ENCODE results near the gene PNPLA7. TPM values are rescaled to one million over a fixed set of nuclear protein-coding genes. Genes with fewer than 3 reads are reported as not detected.

The PNPLA7 gene
- total RNA-seq, 1 experiment from 2014 or later: 0.77 TPM

DNA sequence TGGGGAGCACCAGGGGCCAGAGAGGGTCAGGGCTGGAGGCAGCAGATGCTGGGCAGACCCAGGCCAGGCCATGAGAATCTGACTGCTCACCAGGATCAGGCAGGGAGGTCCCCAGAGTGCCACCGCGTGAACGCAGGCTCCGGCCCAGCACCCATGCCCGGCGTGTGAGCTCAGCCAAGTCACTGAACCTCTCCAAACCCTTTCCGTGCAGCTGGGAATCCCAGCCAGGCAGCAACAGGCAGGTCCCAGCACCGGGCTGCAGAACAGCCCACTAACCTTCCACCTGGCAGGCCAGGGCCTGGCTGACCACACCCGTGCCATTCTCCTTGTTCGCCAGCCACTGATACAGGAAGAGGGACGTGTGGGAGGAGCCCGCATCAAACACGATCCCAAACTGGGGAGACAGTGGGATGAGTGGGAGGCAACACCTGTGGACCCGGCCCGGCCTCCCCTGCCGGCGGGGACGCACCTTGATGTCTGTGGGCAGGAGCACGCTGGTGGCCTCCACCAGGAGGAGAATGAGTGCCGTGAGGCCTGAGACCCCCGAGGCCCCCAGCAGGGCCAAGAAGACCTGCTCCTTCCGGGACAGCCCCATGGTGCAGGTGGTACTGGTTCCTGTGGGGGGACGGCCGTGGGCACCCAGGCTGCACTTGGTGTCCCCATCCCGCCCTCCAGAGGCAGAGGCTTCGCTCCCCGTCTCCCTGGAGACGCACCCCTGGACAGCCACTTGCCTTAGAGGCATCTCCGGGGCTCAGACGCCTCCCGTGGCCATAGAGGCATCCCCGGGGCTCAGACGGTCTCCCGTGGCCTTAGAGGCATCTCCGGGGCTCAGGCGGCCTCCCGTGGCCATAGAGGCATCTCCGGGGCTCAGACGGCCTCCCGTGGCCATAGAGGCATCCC, 112.3 kb downstream of the PNPLA7 start:
- no peak overlapping the region for H3K4me2 ChIP-seq (ENCODE audit: low read length)
- intact Hi-C loops (cut with micrococcal nuclease): no loop called here
- DNase-seq (no peak), ATAC-seq (no peak)
- peaks cover 12% of the 10 kb centered on the region for H3K4me1 ChIP-seq (ENCODE audit: insufficient read depth, low read length)
- H4K20me1 ChIP-seq (ENCODE audit: low read length): no peaks in the 10 kb centered on the region
- H2AFZ ChIP-seq (ENCODE audit: low read length): no peak overlapping the region
- CTCF ChIA-PET: no interaction called here
- H3K4me3 ChIP-seq (ENCODE audit: low read length): no peak overlapping the region
- no peaks in the 10 kb centered on the region for H3K27me3 ChIP-seq (ENCODE audit: low read length)
- H3K9me2 ChIP-seq (replicated peaks; ENCODE audit: low read length): no peaks in the 10 kb centered on the region
- H3F3A ChIP-seq (ENCODE audit: low read length, unreplicated experiment): no peaks in the 10 kb centered on the region
- no peaks in the 10 kb centered on the region for H3K9me3 ChIP-seq (ENCODE audit: low read length)
- H3K27ac ChIP-seq (ENCODE audit: low read length): no peak overlapping the region
- no peaks in the 10 kb centered on the region for H3K79me2 ChIP-seq (ENCODE audit: low read length)
- TF ChIP-seq EZH2 (IDR thresholded peaks at IDR 0.05; ENCODE audit: low read length, unreplicated experiment) (no peak), CTCF (conservative IDR thresholded peaks at IDR 0.05; ENCODE audit: low read depth, low read length) (no peak), EZH2phosphoT487 (IDR thresholded peaks at IDR 0.05; ENCODE audit: borderline replicate concordance, low read length) (no peak)
- POLR2A ChIA-PET (ENCODE audit: unreplicated experiment): no interaction called here
- no peak overlapping the region for H3K9ac ChIP-seq (ENCODE audit: low read length)
- no TSS peak for BruUV-seq (replicated peaks)
- H3K36me3 ChIP-seq (ENCODE audit: low read depth, low read length): no peaks in the 10 kb centered on the region

GRCh38 chr9:137436761-137437600, 113.2 kb downstream of the PNPLA7 start:
- Histone ChIP-seq H3K27ac (ENCODE audit: low read length) (no peak overlapping the region), H3K4me3 (ENCODE audit: low read length) (no peak overlapping the region), H3K4me1 (ENCODE audit: insufficient read depth, low read length) (peaks cover 12% of the 10 kb centered on the region), H3K27me3 (ENCODE audit: low read length) (no peaks in the 10 kb centered on the region), H3F3A (ENCODE audit: low read length, unreplicated experiment) (no peaks in the 10 kb centered on the region), H3K36me3 (ENCODE audit: low read depth, low read length) (no peaks in the 10 kb centered on the region), H3K4me2 (ENCODE audit: low read length) (no peak overlapping the region; the same call in 1 of the 2 replicates), H3K9ac (ENCODE audit: low read length) (no peak overlapping the region), H4K20me1 (ENCODE audit: low read length) (no peaks in the 10 kb centered on the region), H2AFZ (ENCODE audit: low read length) (no peak overlapping the region), H3K79me2 (ENCODE audit: low read length) (no peaks in the 10 kb centered on the region), H3K9me2 (replicated peaks; ENCODE audit: low read length) (no peaks in the 10 kb centered on the region), H3K9me3 (ENCODE audit: low read length) (no peaks in the 10 kb centered on the region)
- TF ChIP-seq CTCF (conservative IDR thresholded peaks at IDR 0.05; ENCODE audit: low read depth, low read length) (no peak), EZH2 (IDR thresholded peaks at IDR 0.05; ENCODE audit: low read length, unreplicated experiment) (no peak), EZH2phosphoT487 (IDR thresholded peaks at IDR 0.05; ENCODE audit: borderline replicate concordance, low read length) (no peak)
- ChIA-PET POLR2A (ENCODE audit: unreplicated experiment) (no interaction called here), CTCF (no interaction called here)
- BruUV-seq (replicated peaks): no TSS peak
- no peak for ATAC-seq
- intact Hi-C loops (cut with micrococcal nuclease): no loop called here
- DNase-seq: no peak
